Neural cell (in vitro differentiated cells): Measurements from ENCODE around the gene SLC2A1. TPM values are rescaled to one million over a fixed set of nuclear protein-coding genes. Genes with fewer than 3 reads are reported as not detected.

Source experiments
- H2AFZ ChIP-seq: fragments of 200-600, 300-800 bp; sonication (generic), shearing (Covaris generic); 2 replicates; pipeline ENCODE4 v1.6.0; 2014; ENCODE audit warnings: low read depth, mild to moderate bottlenecking, antibody characterized with exemption, low read length, moderate library complexity
- H3F3A ChIP-seq: fragments of 200-600 bp; shearing (Covaris generic); 2 replicates; pipeline ENCODE4 v1.6.1; 2016; ENCODE audit warnings: mild to moderate bottlenecking, moderate library complexity, mixed read lengths, antibody characterized with exemption, low read length; ENCODE audit not compliant: insufficient read depth, poor library complexity, severe bottlenecking
- H3K27ac ChIP-seq: fragments of 200-600, 300-800 bp; sonication (generic), shearing (Covaris generic); 2 replicates; pipeline ENCODE4 v1.5.1; 2014; ENCODE audit warnings: mild to moderate bottlenecking, low read length, moderate library complexity
- H3K27me3 ChIP-seq: fragments of 300-800, 200-600 bp; sonication (generic), shearing (Covaris generic); 2 replicates; pipeline ENCODE4 v1.6.0; 2014; ENCODE audit warnings: mild to moderate bottlenecking, low read depth, low read length, moderate library complexity; ENCODE audit not compliant: insufficient read depth
- H3K36me3 ChIP-seq: fragments of 300-800, 200-600 bp; sonication (generic), shearing (Covaris generic); 2 replicates; pipeline ENCODE4 v1.5.1; 2014; ENCODE audit warnings: mild to moderate bottlenecking, antibody characterized with exemption, low read length, moderate library complexity; ENCODE audit not compliant: insufficient read depth
- H3K4me2 ChIP-seq: fragments of 300-800, 200-600 bp; sonication (generic), shearing (Covaris generic); 2 replicates; pipeline ENCODE4 v1.6.0; 2014; ENCODE audit warnings: mild to moderate bottlenecking, low read length
- H3K4me3 ChIP-seq: fragments of 300-800, 200-600 bp; sonication (generic), shearing (Covaris generic); 2 replicates; pipeline ENCODE4 v1.5.1; 2014; ENCODE audit warnings: mild to moderate bottlenecking, low read length, moderate library complexity
- H3K79me2 ChIP-seq: fragments of 200-600 bp; shearing (Covaris generic); replicated peaks from 2 replicates; pipeline ENCODE4 v1.6.0; 2014; ENCODE audit warnings: mild to moderate bottlenecking, low read length, moderate library complexity; ENCODE audit not compliant: insufficient read depth
- H3K9ac ChIP-seq: fragments of 300-800, 200-600 bp; sonication (generic), shearing (Covaris generic); 2 replicates; pipeline ENCODE4 v1.6.1; 2016; ENCODE audit warnings: mild to moderate bottlenecking, low read length, mixed read lengths
- H3K9me2 ChIP-seq: fragments of 200-600 bp; shearing (Covaris generic); 2 replicates; pipeline ENCODE4 v1.6.1; 2016; ENCODE audit warnings: mild to moderate bottlenecking, low read length, mixed read lengths; ENCODE audit not compliant: insufficient read depth
- H3K9me3 ChIP-seq: fragments of 200-600, 300-800 bp; sonication (generic), shearing (Covaris generic); 2 replicates; pipeline ENCODE4 v1.6.1; 2016; ENCODE audit warnings: mild to moderate bottlenecking, mixed run types, low read length, moderate library complexity, mixed read lengths
- H4K20me1 ChIP-seq: fragments of 200-600 bp; shearing (Covaris generic); 2 replicates; pipeline ENCODE4 v1.6.1; 2016; ENCODE audit warnings: mild to moderate bottlenecking, mixed run types; ENCODE audit not compliant: insufficient read depth
- CTCF ChIP-seq: fragments of 450-650 bp; IDR thresholded peaks from 2 replicates; pipeline ENCODE4 v1.5.1; 2014; ENCODE audit warnings: antibody characterized with exemption, mild to moderate bottlenecking, moderate library complexity; ENCODE audit not compliant: poor library complexity, severe bottlenecking
- EP300 ChIP-seq: fragments of 450-650 bp; conservative IDR thresholded peaks from 2 replicates; pipeline ENCODE4 v1.6.1; 2014; ENCODE audit warnings: antibody characterized with exemption, mild to moderate bottlenecking, moderate library complexity; ENCODE audit not compliant: poor library complexity, severe bottlenecking
- EZH2 ChIP-seq: fragments of 200-600, 300-800 bp; shearing (Covaris generic), sonication (generic); IDR thresholded peaks from 2 replicates; pipeline ENCODE4 v1.6.1; 2014; ENCODE audit warnings: antibody characterized with exemption, low read length, borderline replicate concordance, mild to moderate bottlenecking; ENCODE audit not compliant: insufficient read depth, poor library complexity, severe bottlenecking
- MXI1 ChIP-seq: fragments of 450-650 bp; conservative IDR thresholded peaks from 2 replicates; pipeline ENCODE4 v1.6.1; 2014; ENCODE audit warnings: antibody characterized with exemption, mild to moderate bottlenecking; ENCODE audit not compliant: poor library complexity, severe bottlenecking
- POLR2AphosphoS5 ChIP-seq: IDR thresholded peaks from 2 replicates; pipeline ENCODE4 v1.6.1; 2012
- RAD21 ChIP-seq: fragments of 450-650 bp; conservative IDR thresholded peaks from 2 replicates; pipeline ENCODE4 v1.6.1; 2014; ENCODE audit warnings: antibody characterized with exemption, mild to moderate bottlenecking, moderate library complexity
- REST ChIP-seq: IDR thresholded peaks from 2 replicates; pipeline ENCODE4 v1.6.1; 2012; ENCODE audit warnings: borderline replicate concordance
- SMC3 ChIP-seq: fragments of 450-650 bp; conservative IDR thresholded peaks from 2 replicates; pipeline ENCODE4 v1.6.1; 2014; ENCODE audit warnings: antibody characterized with exemption, mild to moderate bottlenecking, moderate library complexity; ENCODE audit not compliant: poor library complexity
- TAF1 ChIP-seq: IDR thresholded peaks from 2 replicates; pipeline ENCODE4 v1.6.1; 2012; ENCODE audit warnings: low read depth
- polyA plus RNA-seq: library from polyadenylated mRNA; depleted of rRNA; stranded (reverse); fragments of >200 nt; gene quantifications from 2 replicates; pipeline ENCODE4 v1.2.3, GENCODE V29; 2014

The SLC2A1 gene
- polyA plus RNA-seq, 1 donor from 2014 or later, result 39.4 TPM

GRCh38 chr1:42955311-42956063 is 3.2 kb downstream of the SLC2A1 start:
- Histone ChIP-seq H3K27ac (no peak overlapping the region), H3K79me2 (peaks cover 58% of the 10 kb centered on the region), H3K9me3 (no peaks in the 10 kb centered on the region), H3F3A (no peaks in the 10 kb centered on the region), H3K4me2 (no peak overlapping the region), H3K9ac (no peak overlapping the region), H2AFZ (no peak overlapping the region), H3K27me3 (no peaks in the 10 kb centered on the region), H3K36me3 (no peaks in the 10 kb centered on the region), H3K4me3 (no peak overlapping the region), H4K20me1 (no peaks in the 10 kb centered on the region), H3K9me2 (no peaks in the 10 kb centered on the region)
- TF ChIP-seq RAD21 (no peak), MXI1 (no peak), EZH2 (no peak), TAF1 (no peak), POLR2AphosphoS5 (no peak), EP300 (no peak), REST (no peak), SMC3 (no peak), CTCF (no peak)

GRCh38 chr1:42953182-42954180 is 5.2 kb downstream of the SLC2A1 start:
- TF ChIP-seq TAF1 (no peak), CTCF (no peak), EZH2 (no peak), EP300 (no peak), RAD21 (no peak), MXI1 (no peak)
- Histone ChIP-seq H3F3A (no peaks in the 10 kb centered on the region), H2AFZ (no peak overlapping the region), H3K27ac (no peak overlapping the region), H3K27me3 (no peaks in the 10 kb centered on the region), H3K79me2 (peaks cover 71% of the 10 kb centered on the region), H3K4me3 (no peak overlapping the region), H3K9ac (no peak overlapping the region), H3K4me2 (no peak overlapping the region), H4K20me1 (no peaks in the 10 kb centered on the region), H3K36me3 (no peaks in the 10 kb centered on the region), H3K9me3 (no peaks in the 10 kb centered on the region), H3K9me2 (no peaks in the 10 kb centered on the region)
